Hematopoietic multipotent progenitor cell (in vitro differentiated cells): ENCODE results near the gene CASZ1. TPM values are rescaled to one million over a fixed set of nuclear protein-coding genes. Genes with fewer than 3 reads are reported as not detected.

ENCODE experiments used
- DNase-seq, 3 donors: peaks; one replicate each; pipeline ENCODE4 v3.0.0-alpha.2; 2011 to 2015; ENCODE audit warnings: low read depth in 2 of 3, low spot score in 2 of 3
- total RNA-seq: library from RNA; depleted of rRNA; stranded (reverse); fragments of >200 nt; gene quantifications from one replicate; pipeline ENCODE4 v1.2.3, GENCODE V29; 2012

CASZ1 gene
- total RNA-seq, 1 donor, result 6.2 TPM

DNA sequence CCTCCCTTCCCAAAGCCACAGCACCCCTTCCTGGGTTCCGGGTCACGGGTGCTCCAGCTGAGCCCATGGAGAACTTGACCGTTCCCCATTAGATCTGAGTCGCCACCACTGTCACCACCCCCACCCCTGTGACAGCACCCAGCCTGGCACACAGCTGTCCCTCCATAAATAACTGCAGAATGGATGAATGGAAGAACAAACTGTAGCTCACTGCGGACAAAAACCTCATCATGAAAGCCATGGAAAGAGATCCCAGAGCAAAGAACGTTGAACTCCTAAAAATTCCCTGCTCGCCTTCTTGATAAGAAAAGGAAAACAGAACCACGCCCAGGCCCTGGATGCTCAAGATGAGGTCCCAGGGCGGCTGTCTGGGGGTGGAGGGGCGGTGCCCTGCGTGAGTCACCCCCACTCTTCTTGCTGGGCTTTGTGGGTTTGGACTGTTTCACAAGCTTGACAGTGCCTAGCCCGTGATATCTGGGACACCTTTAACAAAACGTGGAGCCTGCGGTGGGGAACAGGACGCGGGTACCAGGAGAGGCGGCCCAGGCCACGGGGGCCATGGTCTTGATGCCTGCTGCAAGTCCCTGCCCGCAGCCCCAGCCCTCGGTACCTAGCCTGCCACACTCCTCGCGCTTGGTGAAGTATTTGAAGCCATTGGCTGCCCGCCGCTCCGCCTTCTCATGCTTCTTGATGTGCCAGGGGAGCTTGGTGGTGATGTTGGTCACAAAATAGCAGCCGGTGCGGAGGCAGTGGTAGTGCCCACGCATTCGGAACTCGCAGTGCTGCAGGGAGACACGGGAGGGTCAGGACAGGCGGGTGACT, 151.9 kb downstream of the CASZ1 start:
- no peak for DNase-seq

DNA sequence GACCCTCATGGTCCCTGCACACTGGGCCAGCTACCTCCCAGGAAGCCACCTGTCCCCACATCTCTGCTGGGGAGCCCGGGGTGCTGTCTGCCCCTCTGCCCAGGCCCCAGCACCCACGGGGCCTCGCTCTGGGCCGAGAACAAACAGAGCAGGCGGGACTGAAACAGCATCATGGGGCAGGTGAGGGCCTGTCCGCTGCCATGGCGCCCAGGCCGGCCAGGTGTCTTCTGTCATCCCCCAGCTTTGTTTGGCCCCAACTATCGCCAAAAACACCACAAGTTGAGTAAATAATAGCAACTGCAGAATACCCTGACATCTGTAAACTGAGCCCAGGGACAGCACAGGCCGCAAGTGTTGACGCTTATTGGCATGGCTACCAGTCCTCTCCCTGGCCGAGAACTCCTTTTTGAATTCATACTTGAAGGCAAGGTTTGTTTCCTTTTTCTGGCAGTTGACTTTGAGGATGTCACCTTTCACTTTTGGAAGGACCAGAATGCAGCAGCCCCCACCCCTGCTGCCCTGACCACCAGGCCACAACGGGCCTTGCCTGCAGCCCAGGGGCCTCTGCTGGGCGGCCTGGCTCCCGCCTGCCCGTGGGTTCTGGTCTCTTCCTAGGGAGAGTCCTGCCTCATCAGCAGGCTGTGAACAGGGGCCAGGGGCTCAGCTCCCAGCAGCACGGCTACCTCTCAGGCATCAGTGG, 152.7 kb downstream of the CASZ1 start:
- DNase-seq, result no peak

DNA sequence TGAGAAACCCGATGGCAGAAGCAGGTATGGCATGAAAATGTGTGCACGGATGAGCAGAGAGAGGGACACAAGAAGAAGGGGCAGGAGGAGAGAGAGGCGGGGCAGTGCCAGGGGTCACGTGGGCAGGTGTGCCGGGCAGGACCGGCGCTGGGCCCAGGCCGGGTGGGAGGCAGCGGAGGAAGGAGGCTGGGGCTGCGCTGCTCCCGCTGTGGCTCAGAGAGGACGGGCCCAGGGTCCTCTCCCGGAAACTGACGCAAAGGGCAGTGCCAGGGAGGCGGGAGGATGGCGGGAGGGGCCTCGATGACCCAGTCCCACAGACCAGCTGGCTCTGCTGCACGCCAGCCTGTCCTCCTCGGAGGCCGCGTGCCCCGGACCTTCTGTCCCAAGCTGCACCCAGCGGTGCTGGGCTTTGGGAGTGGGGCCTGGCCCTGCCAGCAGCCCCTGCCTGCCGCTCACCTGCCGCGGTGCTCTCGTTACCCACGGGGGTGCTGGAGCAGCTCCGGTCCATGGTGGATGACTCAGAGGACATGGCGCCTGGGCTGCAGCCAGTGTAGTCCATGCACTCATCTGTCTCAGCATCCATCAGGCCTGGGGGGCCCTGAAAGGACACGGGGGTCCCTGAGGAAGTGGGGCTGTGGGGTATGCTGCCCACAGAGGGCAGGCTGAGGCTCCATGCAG, 153.9 kb downstream of the CASZ1 start:
- DNase-seq, result no peak

GRCh38 chr1:10641976-10642375, 154.5 kb downstream of the CASZ1 start:
- no peak for DNase-seq

- no peak for DNase-seq
Measured at GRCh38 chr1:10640843-10641553, 155.4 kb downstream of the CASZ1 start.

DNA sequence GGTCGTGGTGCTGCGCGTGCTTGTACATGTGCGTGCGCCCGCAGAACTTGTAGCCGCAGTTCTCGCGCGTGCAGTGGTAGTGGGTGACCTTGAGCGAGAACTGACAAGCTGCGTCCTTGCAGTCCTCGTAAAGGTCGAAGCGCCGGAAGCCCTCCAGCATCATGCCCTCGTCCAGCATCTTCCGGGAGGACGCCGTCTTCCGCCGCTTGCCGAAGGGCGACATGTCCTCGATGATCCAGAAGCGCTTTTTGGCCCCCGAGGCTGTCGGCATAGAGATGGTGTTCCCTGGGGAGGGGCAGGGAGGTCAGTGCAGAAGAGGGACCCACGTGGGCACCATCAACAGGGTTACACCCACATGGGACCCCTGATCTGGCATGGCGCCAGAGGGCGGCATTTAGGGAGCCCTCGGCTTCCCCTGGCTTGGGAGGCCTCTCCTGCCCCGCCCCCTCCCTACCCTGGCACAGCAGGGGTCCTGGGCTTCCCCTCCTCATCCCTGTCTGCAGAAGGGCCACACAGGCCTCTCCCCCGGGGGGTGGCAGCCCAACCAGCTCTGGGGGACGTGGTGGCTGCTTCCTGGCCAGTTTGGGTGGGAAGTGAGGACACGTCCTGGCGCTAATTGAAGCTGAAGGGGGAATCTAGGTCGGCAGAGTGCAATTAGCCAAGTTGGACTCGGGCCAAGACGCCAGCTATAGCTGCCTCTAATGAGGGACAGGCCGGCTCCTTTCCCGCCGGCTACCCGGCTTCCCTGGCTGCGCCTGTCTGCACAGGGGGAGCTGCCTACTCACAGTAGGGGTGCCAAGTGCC, 156.5 kb downstream of the CASZ1 start:
- DNase-seq, result no peak

GRCh38 chr1:10639011-10639774, 157.3 kb downstream of the CASZ1 start:
- DNase-seq, result no peak

GRCh38 chr1:10638559-10639005, 157.9 kb downstream of the CASZ1 start:
- DNase-seq, result no peak

DNA sequence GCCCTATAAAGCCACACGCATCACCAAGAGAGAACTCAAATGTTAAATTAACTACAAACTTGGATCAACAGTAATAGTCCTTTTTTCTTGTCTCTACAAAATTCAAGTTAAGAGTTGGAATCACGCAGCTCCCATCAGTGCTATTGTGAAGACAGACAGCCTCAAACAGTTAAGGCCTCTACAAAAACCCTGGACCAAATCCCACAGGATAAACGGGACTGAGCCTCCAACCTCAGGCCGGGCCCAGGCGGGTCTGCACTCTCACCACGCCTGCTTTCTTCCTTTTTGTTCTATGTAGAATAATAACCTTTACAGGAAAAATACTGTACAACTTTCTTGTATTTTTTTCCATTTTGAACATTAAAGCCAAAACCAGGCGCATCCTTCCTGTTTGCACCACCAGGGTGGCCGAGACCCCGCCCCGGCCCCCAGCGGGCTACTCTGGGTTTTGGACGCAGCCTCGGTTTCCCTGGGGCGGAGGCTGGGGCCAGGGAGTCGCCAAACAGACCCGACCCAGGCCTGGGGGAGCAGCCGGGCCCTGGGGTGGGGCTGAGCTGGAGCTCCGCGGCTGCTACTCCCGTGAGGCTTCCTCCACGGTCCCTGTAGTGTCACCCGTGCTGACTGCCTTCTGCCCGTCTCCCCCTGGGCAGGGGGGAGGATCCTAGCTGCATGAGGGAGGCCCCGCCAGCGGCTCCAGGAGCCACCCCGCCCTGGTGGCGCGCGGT, 158.4 kb downstream of the CASZ1 start:
- peak in 1 of 3 donors; percentile 14 for DNase-seq

DNA sequence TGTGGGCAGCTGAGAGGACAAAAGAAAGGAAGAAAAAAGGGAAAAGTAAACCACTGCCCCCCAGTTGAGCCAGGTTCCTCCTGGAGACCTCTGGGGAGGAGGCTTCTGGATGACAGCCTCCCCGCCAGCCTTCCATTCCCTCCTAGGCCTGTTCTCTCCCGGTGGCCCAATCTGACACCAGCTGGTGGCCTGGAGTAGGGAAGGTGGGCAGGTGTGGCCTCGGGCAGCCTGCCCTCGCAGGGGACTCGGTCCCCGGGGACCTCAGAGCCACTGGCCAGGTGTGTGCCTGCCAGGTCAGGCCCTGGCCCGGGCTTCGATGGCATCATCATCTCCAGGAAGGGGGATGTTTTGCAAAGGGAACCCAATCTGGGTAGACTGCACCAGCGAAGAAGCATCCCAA, 159.0 kb downstream of the CASZ1 start:
- DNase-seq, result no peak

- no peak for DNase-seq
Measured at GRCh38 chr1:10635992-10636391, 160.5 kb downstream of the CASZ1 start.

GRCh38 chr1:10635085-10635896, 161.2 kb downstream of the CASZ1 start:
- no peak for DNase-seq

- DNase-seq, result no peak
Measured at GRCh38 chr1:10634428-10635084, 161.9 kb downstream of the CASZ1 start.

DNA sequence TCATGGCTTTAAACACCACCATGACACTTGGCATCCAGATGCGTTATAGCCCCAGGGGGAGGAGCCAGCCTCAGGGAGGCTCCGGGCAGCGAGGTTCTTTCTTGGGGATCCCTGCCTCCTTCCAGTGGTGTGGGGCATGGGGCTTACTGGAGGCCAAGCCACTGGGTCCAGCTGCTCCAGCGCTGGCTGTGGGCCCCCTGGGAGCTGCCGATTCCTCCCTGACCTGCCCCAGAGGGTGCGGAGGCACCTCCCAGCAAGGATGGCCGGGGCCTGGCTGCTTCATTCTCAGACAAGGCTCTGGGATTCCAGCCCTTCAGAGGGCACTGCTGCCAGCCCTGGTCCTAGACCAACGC, 162.4 kb downstream of the CASZ1 start:
- DNase-seq, result no peak

- DNase-seq, result no peak
Measured at GRCh38 chr1:10633416-10633815, 163.0 kb downstream of the CASZ1 start.

GRCh38 chr1:10632691-10633090, 163.8 kb downstream of the CASZ1 start:
- no peak for DNase-seq

DNA sequence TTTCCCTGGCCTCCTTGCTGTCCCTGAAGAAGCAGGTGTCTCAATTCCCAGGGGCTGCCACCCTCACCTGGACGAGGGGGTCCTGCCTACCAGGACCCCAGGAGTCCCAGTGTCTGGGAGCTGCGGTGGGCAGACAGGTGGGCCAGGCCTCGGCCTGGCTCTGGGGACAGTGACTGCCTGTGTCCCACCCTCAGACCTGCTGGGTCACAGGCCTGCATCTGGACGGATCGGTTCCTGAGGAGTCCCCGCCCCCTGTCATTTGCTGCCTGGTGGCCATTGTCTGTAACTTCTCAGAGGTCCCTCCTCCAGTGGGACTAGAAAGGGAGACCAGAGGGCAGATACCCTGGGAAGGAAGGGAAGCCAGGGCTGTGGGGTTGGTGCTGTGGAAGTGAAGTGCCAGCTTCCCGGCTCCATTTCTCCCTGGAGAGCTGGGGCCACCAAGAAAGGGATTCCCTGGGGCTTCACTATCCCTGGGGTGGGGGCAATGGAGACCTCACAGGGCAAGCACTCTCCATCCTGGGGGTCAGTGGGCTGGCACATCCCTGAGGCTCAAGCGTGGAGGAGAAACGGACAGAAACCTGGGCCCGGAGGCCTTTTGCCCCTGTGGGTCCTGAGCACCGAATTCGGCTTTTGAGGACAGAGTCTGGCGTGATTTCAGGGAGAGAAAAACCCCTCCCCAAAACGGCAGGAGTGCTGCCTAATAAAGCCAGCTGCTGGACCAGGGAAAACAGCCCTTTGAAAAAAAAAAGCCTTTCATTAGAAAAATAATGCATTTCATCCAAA, 164.4 kb downstream of the CASZ1 start:
- no peak for DNase-seq
